Measurements from ENCODE around the gene KDM5B. TPM values are rescaled to one million over a fixed set of nuclear protein-coding genes. Genes with fewer than 3 reads are reported as not detected.

The KDM5B gene
- total and polyA plus RNA-seq, 9 of the 15 experiments (the other 6 are each of a cell fraction or from before 2014, with no cell fraction given): 15.4 to 90.6 (median 57.1) TPM

- peaks cover 27 to 32% of the 10 kb centered on the region in 2 experiments for H3K4me1 ChIP-seq (replicated peaks in 1 of 2; ENCODE audit: control insufficient read depth in 2 of 2, insufficient read depth in 2 of 2, low read length in 2 of 2)
- intact Hi-C loops (cut with micrococcal nuclease): loop anchor here (5.0 kb wide), 1 partner anchor 187 kb away; no protein-coding TSS in a partner anchor
- TF ChIP-seq ARNT (IDR thresholded peaks at IDR 0.05) (0 out of 4 replicates have a peak, but pooled peaks of 1 of the 2 experiments have one; percentile 26), ZNF175 (CRISPR knock-in tag; IDR thresholded peaks at IDR 0.05; ENCODE audit: low read depth) (0 out of 2 replicates have a peak, but pooled peaks have one; percentile 26), NCOA1 (IDR thresholded peaks at IDR 0.05; ENCODE audit: low read depth) (0 out of 2 replicates have a peak, but pooled peaks have one; percentile 13), ZHX1 (conservative IDR thresholded peaks at IDR 0.05; ENCODE audit: low read length) (no peak), ZNF592 (IDR thresholded peaks at IDR 0.05) (0 out of 2 replicates have a peak, but pooled peaks have one; percentile 34), EGR1 (conservative IDR thresholded peaks at IDR 0.05) (no peak), FOXK2 (conservative IDR thresholded peaks at IDR 0.05 in 1 of 2, IDR thresholded peaks at IDR 0.05 in 1 of 2; ENCODE audit: low read depth in 2 of 2) (no peak), NR2C2 (CRISPR knock-in tag; IDR thresholded peaks at IDR 0.05) (no peak), NR2C2 (tag; IDR thresholded peaks at IDR 0.05) (peak; percentile 11; the same call in 1 of the 2 replicates), ZBTB11 (CRISPR knock-in tag; IDR thresholded peaks at IDR 0.05) (0 out of 6 replicates have a peak, but pooled peaks of 1 of the 3 experiments have one; percentile 38), ETV1 (tag; conservative IDR thresholded peaks at IDR 0.05; ENCODE audit: low read depth) (peak; percentile 75; the same call in 1 of the 2 replicates)
Observed at GRCh38 chr1:202810193-202810614, 2.0 kb upstream of the KDM5B start.

More at GRCh38 chr1:202810193-202810614, 2.0 kb upstream of the KDM5B start:
- no peaks in the 10 kb centered on the region for H3K27me3 ChIP-seq (ENCODE audit: control insufficient read depth in 2 of 2, insufficient read depth in 2 of 2, low read length in 2 of 2)
- H3K36me3 ChIP-seq (ENCODE audit: control insufficient read depth, insufficient read depth, low read length): no peaks in the 10 kb centered on the region
- H3K4me3 ChIP-seq: peak overlapping the region; percentile 54
- H3K79me2 ChIP-seq (ENCODE audit: control insufficient read depth, insufficient read depth, low read length): peaks cover 33% of the 10 kb centered on the region
- H3K9ac ChIP-seq (ENCODE audit: insufficient read depth in 1 of 2, low read depth in 2 of 2, low read length in 2 of 2): peak overlapping the region; percentile 47 to 89
- no peak for DNase-seq (ENCODE audit: extremely low read depth in 1 of 4, low spot score in 3 of 4)
- ChIA-PET POLR2A (interaction anchor here (0.5 to 2.0 kb wide), 7 partner anchors 14 to 667 kb away, joined by 3 to 7 read pairs (median 3); no protein-coding TSS in a partner anchor), CTCF (ENCODE audit: low intra/inter-chr PET ratio) (no interaction called here)
- H4K20me1 ChIP-seq (replicated peaks; ENCODE audit: control insufficient read depth, insufficient read depth, low read length): no peaks in the 10 kb centered on the region
- 8% methylated on average over 13 of the region's 13 CpGs for WGBS (ENCODE audit: insufficient coverage, low coverage, missing lambda C conversion rate)
- ATAC-seq: no peak
- in situ Hi-C loops (cut with MboI): no loop called here
- peak overlapping the region; percentile 54 for H3K27ac ChIP-seq (ENCODE audit: extremely low read depth, low read depth, low read length)
- no peak for FAIRE-seq
- no peaks in the 10 kb centered on the region for H3K9me3 ChIP-seq (replicated peaks; ENCODE audit: control insufficient read depth, insufficient read depth, low read depth, low read length)
- peak overlapping the region; percentile 92 for H2AFZ ChIP-seq (ENCODE audit: low read depth, low read length)
- BruUV-seq (replicated peaks): no TSS peak
- H3K9me1 ChIP-seq (ENCODE audit: control insufficient read depth, insufficient read depth, low read length): no peaks in the 10 kb centered on the region
- peak overlapping the region; percentile 91 for H3K4me2 ChIP-seq (ENCODE audit: insufficient read depth, low read length)

All from K562 (cell line).